Measurements from ENCODE around the gene PRRC2B.

The PRRC2B gene

DNA sequence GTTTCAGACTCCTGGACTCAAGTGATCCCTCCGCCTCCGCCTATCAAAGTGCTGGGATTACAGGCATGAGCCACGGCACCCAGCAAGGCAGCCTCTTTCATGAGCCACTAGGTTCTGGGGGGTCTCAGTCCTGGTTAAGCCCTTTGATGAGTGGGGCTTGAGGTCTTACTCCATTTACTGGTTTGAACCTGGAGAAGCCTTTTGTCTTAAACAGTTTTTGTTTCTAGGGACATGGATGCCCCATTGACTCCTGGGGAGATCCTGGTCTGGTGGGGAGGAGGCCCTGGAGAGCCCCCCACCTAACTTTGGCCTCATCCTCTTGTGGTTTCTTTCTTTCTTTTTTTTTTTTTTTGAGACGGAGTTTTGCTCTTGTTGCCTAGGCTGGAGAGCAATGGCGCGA lies 6.7 kb downstream of the PRRC2B start:
- no peaks in the 10 kb centered on the region for H3K9me2 ChIP-seq (replicated peaks; ENCODE audit: insufficient read depth, low read length)
- H3K4me2 ChIP-seq (ENCODE audit: low read depth, low read length) = no peak overlapping the region
- peaks cover 99% of the 10 kb centered on the region for H3K79me2 ChIP-seq (ENCODE audit: low read length)
- no peaks in the 10 kb centered on the region for H3K27me3 ChIP-seq (replicated peaks; ENCODE audit: insufficient read depth, low read length)
- no peaks in the 10 kb centered on the region for H3K9me3 ChIP-seq (replicated peaks; ENCODE audit: insufficient read depth, low read length)
- H3F3A ChIP-seq (ENCODE audit: insufficient read depth, low read length) = peaks cover 33% of the 10 kb centered on the region
- H3K36me3 ChIP-seq (replicated peaks; ENCODE audit: insufficient read depth, low read length) = 0 out of 2 replicates have a peak, but pooled peaks cover 3% of the 10 kb centered on the region
- no peak overlapping the region for H3K4me3 ChIP-seq (ENCODE audit: low read length)
- TF ChIP-seq CTCF (IDR thresholded peaks at IDR 0.05; ENCODE audit: low read length) = no peak
- no peak for TF ChIP-seq EZH2phosphoT487 (IDR thresholded peaks at IDR 0.05; ENCODE audit: low read length)
- no peak for TF ChIP-seq EZH2 (optimal IDR thresholded peaks at IDR 0.05; ENCODE audit: low read depth, low read length)
- no peak for DNase-seq
- H3K4me1 ChIP-seq (ENCODE audit: low read length) = peaks cover 44% of the 10 kb centered on the region
- H3K27ac ChIP-seq (ENCODE audit: low read length) = no peak overlapping the region
- no peak overlapping the region for H2AFZ ChIP-seq (ENCODE audit: low read length)
- H4K20me1 ChIP-seq (ENCODE audit: insufficient read depth, low read length) = peaks cover 97% of the 10 kb centered on the region
- H3K9ac ChIP-seq (ENCODE audit: low read length) = no peak overlapping the region

- H3K4me2 ChIP-seq (ENCODE audit: low read depth, low read length) = peak overlapping the region; percentile 13; the same call in 1 of the 2 replicates
- no peak for TF ChIP-seq EZH2phosphoT487 (IDR thresholded peaks at IDR 0.05; ENCODE audit: low read length)
- no peak for TF ChIP-seq EZH2 (optimal IDR thresholded peaks at IDR 0.05; ENCODE audit: low read depth, low read length)
- TF ChIP-seq CTCF (IDR thresholded peaks at IDR 0.05; ENCODE audit: low read length) = no peak
- no peak overlapping the region for H2AFZ ChIP-seq (ENCODE audit: low read length)
- no peaks in the 10 kb centered on the region for H3K27me3 ChIP-seq (replicated peaks; ENCODE audit: insufficient read depth, low read length)
- H3K27ac ChIP-seq (ENCODE audit: low read length) = no peak overlapping the region
- H4K20me1 ChIP-seq (ENCODE audit: insufficient read depth, low read length) = peaks cover 98% of the 10 kb centered on the region
- H3K9ac ChIP-seq (ENCODE audit: low read length) = no peak overlapping the region
- 0 out of 2 replicates have a peak, but pooled peaks cover 3% of the 10 kb centered on the region for H3K36me3 ChIP-seq (replicated peaks; ENCODE audit: insufficient read depth, low read length)
- no peaks in the 10 kb centered on the region for H3K9me3 ChIP-seq (replicated peaks; ENCODE audit: insufficient read depth, low read length)
- peaks cover 26% of the 10 kb centered on the region for H3F3A ChIP-seq (ENCODE audit: insufficient read depth, low read length)
- peaks cover 99% of the 10 kb centered on the region for H3K79me2 ChIP-seq (ENCODE audit: low read length)
- DNase-seq = no peak
- no peak overlapping the region for H3K4me3 ChIP-seq (ENCODE audit: low read length)
- peaks cover 38% of the 10 kb centered on the region for H3K4me1 ChIP-seq (ENCODE audit: low read length)
- H3K9me2 ChIP-seq (replicated peaks; ENCODE audit: insufficient read depth, low read length) = no peaks in the 10 kb centered on the region
Observed at GRCh38 chr9:131402073-131402472, 8.2 kb downstream of the PRRC2B start.

DNA sequence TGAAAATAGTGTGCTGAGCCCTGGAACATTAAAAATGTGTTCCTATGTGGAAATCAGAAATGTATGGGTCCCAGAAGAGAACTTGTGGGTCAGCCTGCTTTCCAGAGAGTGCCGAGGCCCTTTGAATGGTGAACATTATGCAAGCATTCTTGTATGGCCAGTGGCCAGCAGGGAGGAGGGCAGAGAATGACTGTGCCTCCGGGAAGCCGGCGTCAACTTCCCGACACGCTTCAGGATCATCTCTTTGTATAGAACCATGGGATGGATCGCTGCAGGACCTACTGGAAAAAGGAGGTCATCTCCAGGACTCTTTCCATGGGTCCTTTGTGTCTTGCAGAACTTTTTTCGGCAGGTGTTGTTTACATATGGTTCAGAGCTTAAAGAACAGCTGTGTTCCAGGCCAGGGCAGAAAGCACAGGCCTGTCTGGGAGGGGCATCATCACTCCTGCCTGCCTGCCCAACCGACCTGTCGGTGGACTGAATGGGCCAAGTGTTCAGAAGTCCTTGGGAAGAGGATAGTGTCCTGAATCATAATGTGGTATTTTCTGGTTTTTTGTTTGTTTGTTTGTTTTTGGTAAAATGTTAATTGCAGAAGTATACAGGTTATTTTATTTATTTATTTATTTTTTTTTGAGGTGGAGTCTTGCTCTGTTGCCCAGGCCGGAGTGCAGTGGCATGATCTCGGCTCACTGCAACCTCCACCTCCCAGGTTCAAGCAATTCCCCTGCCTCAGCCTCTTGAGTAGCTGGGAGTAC lies 9.0 kb downstream of the PRRC2B start:
- H3K27me3 ChIP-seq (replicated peaks; ENCODE audit: insufficient read depth, low read length) = no peaks in the 10 kb centered on the region
- peak overlapping the region; percentile 13; the same call in 1 of the 2 replicates for H3K4me2 ChIP-seq (ENCODE audit: low read depth, low read length)
- peaks cover 17% of the 10 kb centered on the region for H3F3A ChIP-seq (ENCODE audit: insufficient read depth, low read length)
- no peak for DNase-seq
- H3K4me1 ChIP-seq (ENCODE audit: low read length) = peaks cover 29% of the 10 kb centered on the region
- no peak overlapping the region for H3K27ac ChIP-seq (ENCODE audit: low read length)
- no peaks in the 10 kb centered on the region for H3K9me2 ChIP-seq (replicated peaks; ENCODE audit: insufficient read depth, low read length)
- no peaks in the 10 kb centered on the region for H3K9me3 ChIP-seq (replicated peaks; ENCODE audit: insufficient read depth, low read length)
- no peak overlapping the region for H3K9ac ChIP-seq (ENCODE audit: low read length)
- peaks cover 99% of the 10 kb centered on the region for H3K79me2 ChIP-seq (ENCODE audit: low read length)
- TF ChIP-seq CTCF (IDR thresholded peaks at IDR 0.05; ENCODE audit: low read length) (no peak), EZH2phosphoT487 (IDR thresholded peaks at IDR 0.05; ENCODE audit: low read length) (no peak), EZH2 (optimal IDR thresholded peaks at IDR 0.05; ENCODE audit: low read depth, low read length) (no peak)
- H2AFZ ChIP-seq (ENCODE audit: low read length) = no peak overlapping the region
- 0 out of 2 replicates have a peak, but pooled peaks cover 3% of the 10 kb centered on the region for H3K36me3 ChIP-seq (replicated peaks; ENCODE audit: insufficient read depth, low read length)
- peaks cover 98% of the 10 kb centered on the region for H4K20me1 ChIP-seq (ENCODE audit: insufficient read depth, low read length)
- no peak overlapping the region for H3K4me3 ChIP-seq (ENCODE audit: low read length)
